Activated CD8-positive, alpha-beta memory T cell treated with anti-CD3 and anti-CD28 coated beads for 24 hours (primary cell): Measurements from ENCODE around the gene DENND4A.
"Not testable (repeated sequence)": the region's sequence is repeated elsewhere in the genome, so short reads cannot be mapped to it uniquely, and the experiment has no call there.

ENCODE experiments used
- DNase-seq: peaks from one replicate; pipeline ENCODE4 v3.0.0-alpha.2; 2020

The DENND4A gene

DNA sequence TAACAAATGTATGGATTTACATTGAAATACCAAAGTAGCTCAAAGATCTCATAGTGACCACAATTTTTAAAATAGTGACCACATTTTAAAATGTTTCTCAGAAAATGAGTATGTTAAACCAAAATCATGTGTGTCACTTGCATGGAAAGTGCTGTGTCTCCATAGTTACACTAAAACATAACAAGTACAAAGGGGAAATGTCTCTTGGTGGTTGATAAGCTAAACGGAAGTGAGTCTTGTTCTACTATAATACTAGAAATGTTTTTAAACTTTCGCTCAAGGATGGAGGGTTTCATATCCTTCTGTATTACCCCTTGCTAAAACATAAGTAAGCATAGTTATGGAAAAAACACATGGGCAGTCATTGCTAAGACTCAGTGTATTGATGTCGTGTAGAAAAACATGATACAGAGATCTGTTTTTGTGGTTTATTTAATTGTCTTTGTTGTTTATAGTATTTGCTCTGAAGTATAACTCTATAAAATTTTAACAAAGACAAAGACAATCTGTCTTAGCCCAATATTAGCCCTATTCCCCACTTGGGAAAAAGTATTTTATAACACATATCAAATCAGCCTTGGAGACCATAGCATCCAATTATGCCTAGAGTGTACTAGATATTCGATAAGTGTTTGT is 27.0 kb upstream of the DENND4A start:
- DNase-seq, result no peak

DNA sequence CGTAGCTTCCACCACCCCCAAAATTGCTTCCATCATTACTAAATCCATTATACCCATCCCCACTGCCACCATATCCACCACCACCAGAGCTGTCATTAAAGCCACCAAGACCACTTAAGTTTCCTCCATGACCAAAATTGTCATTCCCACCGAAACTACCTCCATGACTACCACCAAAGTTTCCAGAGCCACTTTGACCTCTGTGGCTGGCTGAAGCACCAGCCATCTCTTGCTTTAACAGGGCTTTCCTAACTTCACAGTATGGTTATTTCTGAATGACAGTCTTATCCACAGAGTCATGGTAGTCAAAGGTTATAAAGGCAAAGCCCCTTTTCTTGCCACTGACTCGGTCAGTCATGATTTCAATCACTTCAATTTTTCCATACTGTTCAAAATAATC is 24.3 kb upstream of the DENND4A start:
- no peak for DNase-seq

DNA sequence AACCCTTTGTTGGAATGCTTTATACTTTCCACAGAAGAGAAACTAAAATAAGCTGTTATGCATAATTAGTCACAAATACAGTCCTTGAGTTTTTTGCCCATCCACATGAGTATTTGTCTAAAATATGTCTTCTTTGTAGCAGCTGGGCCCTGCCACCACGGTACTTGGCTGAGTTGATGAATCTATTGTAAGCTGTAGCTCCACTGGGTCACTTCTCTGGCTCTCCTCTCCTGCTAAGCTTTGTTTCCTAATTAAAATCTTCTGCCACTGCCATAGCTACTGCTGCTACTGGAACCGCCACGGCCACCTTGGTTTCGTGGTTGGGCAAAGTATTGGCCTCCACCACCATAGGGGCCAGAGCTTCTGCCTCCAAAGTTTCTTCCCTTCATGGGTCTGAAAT is 23.9 kb upstream of the DENND4A start:
- DNase-seq, result peak; percentile 54

DNA sequence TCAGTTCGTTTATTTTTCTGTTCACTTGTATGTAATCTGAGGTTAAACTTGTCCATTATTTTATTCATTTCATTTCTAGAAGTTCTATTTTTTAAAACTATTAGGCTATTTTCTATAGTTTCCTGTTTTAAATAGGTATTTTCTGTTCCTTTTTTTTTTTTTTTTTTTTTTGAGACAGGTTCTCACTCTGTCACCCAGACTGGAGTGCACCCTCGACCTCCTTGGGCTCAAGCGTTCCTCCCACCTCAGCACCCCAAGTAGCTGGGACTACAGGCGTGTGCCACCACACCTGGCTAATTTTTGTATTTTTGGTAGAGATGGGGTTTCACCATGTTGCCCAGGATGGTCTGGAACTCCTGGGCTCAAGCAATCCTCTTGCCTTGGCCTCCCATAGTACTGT is 22.2 kb upstream of the DENND4A start:
- peak; percentile 13 for DNase-seq

DNA sequence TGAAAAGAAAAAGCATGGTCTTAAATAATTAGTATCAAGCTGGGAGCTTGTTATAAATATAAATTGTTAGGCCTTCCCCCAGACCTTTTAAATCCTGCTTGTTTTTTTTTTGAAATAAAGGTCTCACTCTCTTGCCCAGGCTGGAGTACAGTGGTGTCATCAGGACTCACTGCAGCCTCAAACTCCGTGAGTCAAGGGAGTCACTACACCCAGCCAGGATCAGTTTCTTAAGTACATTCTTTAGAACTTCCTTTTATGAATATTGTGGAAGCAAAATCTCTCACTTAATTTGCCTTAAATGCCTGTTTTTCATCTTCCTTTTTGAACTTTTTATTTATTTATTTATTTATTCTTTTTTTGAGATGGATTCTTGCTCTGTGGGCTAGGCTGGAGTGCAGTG is 20.8 kb upstream of the DENND4A start:
- DNase-seq, result no peak

DNA sequence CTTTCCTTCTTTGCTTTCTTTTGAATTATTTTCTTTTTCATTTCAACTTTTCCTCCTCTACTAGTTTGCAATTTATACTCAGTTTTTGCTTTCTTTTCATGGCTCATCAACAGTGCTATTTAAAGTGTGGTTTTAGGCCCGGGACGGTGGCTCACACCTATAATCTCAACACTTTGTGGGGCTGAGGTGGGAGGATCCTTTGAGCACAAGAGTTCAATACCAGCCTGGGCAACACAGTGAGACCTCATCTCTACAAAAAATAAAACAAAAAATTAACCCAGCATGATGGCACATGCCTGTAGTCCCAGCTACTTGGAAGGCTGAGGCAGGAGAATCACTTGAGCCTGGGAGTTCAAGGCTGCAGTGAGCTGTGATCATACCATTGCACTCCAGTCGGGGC is 20.4 kb upstream of the DENND4A start:
- DNase-seq, result peak; percentile 24

DNA sequence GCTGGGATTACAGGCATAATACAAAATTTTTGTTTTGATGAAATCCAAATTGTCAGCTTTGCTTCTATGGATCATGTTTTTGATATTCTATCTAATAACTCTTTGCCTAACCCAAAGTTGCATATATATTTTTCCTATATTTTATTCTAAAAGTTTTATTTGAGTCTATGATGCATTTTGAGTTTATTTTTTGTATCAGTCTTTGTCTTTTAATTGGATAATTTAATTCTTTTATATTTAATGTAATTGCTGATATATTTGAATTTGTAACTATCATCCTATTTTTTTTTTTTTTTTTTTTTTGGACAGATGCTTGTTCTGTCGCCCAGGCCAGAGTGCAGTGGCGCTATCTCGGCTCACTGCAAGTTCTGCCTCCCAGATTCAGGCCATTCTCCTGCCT is 19.7 kb upstream of the DENND4A start:
- DNase-seq, result no peak

DNA sequence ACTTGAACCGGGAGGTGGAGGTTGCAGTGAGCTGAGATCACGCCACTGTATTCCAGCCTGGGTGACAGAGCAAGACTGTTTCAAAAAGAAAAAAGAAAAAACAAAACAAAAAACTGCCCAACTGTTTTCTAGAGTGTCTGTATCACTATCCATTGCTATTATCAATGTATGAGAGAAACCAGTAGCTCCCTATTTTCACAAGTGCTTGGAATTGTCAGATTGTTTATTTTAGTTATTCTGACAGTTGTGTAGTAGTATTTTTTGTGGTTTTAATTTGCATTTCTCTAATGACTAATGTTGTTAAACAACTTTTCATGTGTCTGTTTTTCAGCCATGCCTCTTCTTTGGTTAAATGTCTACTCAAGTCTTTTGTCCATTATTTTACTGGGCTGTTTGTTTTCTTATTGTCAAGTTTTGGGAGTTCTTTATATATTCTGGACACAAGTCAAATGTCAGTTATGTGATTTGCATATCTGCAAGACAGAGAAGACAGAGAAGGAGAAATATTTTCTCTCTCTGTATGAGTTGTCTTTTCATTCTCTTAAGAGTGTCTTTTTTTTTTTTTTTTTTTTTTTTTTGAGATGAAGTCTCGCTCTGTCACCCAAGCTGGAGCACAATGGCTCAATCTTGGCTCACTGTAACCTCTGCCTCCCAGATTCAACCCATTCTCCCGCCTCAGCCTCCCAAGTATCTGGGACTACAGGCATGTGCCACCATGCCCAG is 19.1 kb upstream of the DENND4A start:
- not testable (repeated sequence) for DNase-seq

DNA sequence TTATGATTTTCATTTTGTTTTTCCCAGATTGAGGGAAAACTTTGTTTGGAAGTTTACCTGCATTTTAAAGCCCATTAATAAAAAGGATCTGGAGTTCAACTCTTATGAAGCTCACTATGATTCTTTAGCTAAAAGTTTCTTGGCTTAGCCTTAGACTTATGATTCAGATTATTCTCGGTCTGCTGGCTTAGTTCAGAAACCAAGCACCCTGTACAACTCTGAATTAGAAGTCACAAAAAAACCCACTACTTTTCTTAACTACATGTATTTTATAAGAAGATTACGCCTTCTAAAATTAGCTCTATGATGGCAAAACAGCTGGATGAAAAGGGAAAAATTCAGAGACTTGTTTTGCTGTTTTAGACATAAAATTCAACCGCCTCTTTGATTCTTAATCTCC is 14.3 kb upstream of the DENND4A start:
- DNase-seq, result no peak

DNA sequence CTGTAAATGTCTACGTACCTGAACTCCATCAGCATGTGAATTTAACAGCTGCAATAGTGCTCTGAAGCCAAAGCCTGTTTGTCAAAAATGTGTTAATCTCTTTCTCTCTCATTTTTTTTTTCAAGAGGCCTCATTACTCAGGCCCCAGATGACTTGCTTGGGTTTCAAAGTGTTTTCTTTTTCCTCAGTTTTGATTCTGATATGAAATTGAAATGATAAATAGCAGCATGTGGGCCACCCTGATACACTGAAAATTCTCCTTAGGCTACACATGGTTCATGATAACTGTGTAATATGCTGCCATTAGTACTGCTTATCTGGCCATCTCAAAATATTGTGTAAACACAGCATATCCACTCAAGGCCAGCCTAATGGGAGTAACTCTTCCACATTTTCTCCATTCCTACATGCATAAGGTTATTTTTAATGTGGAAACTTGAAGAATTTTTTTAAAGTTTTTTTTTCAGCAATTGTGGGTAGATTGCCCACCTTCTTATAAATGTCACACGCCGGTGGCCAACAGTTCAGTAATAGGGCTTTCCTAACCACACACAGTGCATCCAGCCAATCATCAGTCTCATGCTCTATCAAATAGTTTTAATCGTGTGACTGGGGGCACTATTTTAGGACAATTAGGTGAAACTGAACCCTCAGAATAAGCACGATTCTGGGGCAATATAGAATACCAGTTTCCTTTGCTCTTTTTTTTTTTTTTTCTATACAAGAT is 13.1 kb upstream of the DENND4A start:
- DNase-seq, result no peak

DNA sequence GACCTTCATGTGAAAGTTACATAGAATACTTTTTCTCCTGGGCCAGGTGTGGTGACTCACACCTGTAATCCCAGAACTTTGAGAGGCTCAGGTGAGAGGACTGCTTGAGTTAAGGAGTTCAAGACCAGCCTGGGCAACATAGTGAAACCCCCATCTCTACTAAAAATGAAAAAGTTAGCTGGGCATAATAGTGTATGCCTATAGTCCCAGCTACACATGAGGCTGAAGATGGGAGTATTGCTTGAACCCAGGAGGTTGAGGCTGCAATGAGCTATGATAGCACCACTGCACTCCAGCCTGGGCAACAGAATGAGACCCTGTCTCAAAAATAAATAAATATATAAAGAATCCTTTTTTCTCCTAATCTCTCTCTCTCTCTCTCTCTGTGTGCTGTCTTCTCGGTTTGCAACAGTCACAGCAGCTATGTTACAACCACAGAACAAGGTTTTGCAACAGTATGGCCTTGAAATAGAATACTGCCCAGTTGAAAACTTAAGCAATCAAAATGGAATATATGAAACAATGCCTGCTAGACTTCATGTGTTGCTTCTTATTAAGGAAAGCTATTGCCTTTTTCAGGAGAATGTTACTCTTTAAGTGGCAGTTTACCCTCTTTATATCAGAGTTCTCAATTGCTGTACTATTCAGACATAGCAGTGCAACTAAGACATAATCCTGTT is 12.3 kb upstream of the DENND4A start:
- DNase-seq, result no peak

DNA sequence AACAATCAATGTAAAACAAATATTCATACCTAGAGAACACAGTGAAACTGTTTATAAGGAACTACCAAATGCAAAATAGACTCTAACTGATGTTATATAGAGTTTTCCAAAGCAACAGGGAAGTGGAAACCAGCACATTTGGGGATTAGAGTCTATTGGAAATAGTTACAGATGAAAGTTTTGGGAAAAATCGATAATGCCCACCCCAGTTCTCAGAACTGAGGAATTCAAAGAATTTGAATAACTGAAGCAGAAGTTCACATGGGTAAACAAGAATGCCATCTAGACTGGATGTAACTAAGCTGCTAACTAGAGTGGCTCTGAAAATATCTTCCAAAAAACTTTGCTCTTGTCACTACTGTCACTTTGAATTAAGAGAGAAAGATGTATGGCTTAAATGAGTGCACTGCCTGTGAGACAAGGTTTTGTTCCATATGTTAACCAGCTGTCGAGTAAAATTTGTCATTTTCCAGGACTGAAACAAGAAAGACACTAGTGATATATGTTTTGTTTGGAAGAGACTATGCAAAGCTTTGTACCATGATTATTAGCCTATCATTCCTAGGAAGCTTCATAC is 9.2 kb upstream of the DENND4A start:
- no peak for DNase-seq

DNA sequence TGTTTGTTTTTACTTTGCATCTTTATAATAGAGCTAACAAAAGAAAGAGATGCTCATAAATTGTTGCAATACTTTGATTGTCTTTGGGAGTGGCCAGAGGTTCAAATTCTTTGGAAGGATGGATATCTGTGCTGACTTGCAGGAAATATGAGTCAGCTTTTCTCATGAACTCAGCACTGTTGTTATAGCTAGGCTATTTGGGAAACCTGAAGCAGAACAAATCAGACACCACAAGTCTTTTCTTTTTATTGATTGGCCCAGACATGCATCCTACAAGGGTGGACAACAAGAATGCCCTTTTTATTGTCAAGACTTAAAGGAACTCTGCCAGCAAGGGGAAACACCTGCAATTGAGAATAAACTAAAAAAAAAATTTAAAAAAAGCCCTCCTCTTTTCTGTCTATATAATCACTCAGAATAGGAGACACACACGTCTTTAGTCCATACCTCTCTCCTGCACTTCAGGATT is 4.6 kb upstream of the DENND4A start:
- no peak for DNase-seq

DNA sequence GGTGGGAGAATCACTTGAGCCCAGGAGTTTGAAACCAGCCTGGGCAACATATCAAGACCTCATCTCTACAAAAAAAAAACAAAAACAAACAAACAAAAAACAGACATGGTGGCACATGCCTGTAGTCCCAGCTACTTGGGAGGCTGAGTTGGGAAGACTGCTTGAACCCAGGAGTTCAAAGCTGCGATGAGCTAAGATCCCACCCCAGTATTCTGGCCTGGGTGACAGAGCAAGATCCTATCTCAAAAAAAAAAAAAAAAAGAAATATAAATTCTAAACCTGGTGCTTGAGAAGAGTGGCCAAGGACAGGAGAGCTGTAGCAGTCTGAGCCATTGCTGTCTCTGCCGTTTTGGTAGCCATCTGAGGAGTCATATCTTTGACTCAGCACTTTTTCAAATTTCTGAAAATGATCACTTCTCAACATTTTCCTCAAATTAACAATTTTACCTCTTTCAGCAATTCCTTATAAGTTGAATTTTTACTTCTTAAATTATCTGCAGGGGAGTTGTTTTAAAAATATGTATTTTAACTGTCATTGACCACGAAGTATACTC is 3.6 kb upstream of the DENND4A start:
- DNase-seq, result no peak

DNA sequence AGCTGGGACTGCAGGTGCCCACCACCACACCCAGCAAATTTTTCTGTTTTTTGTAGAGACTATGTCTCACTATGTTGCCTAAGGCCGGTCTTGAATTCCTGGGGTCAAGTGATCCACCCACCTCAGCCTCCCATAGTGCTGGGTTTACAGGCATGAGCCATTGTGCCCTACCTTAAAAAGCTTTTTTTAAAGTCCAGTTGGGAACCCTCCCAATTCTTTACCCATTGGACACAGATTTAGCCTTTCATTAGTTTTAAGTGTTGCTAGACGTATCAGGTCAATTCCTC is 1.7 kb upstream of the DENND4A start:
- DNase-seq, result no peak

DNA sequence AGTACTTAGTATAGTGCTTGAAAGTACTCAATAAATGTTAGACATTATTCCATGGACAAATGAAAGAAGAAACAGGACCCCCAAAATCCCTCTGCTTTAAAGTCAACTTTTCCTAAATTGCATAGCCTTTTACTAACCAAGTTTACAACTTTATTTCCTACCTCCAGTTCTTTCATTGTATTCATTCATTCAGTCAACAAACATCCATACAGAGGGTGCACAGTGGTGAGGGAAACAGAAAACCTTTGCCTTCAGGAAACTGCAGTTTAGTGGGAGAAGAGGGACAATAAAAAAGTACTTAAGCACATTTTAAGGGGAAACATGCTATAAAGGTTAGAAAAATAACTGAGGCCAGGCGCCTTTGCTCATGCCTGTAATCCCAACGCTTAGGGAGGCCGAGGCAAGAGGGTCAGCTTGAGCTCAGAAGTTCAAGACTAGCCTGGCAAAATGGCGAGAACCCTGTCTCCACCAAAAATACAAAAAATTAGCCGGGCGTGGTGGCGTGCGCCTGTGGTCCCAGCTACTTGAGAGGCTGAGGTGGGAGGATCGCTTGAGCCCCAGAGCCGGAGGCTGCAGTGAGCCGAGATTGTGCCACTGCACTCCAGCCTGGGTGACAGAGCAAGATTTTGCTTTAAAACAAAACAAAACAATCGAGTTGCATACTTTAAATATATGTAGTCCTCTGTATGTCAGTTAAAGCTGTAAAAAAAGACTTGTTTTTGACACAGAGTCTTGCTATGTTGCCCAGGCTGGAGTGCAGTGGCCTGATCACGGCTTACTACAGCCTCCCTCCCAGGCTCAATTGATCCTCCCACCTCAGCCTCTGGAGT is 1.1 kb upstream of the DENND4A start:
- no peak for DNase-seq

DNA sequence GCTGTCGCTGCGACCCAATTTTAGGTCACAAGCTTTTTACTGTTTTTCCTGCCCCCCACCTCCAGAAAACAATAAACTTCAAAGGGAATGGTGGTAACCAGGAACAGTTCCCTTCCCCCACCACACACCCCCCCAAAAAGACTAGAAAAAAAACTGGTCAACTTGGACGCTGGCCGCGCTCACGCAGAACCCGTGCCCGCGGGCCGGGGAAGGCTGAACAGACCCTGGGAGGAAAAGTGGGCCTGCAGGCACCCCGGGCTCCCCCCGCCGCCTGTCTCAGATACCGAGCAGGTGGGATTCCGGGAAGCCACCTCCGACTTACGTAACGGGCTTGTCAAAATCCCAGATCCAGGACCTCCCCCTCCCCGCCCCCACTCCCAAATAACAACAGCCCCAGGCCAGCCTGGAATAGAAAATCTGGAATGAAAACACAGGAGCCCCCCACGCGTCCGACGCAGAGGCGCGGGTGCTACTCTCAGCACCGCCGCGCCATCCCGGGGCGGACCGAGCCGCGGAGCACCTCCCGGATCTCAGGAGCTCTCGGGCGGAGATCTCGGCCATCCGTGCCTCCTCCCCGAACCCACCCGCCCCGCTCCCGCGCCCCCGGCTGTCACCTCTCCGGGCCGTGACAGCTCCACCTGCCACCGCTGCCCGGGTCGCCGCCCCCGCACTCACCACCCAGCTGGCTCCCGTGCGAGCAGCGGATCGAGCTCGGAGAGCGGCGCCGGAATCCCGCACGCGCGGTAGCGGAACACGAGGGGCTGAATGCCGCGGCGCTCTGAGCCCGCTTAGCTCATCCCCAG is 557 bp downstream of the DENND4A start:
- DNase-seq, result no peak

DNA sequence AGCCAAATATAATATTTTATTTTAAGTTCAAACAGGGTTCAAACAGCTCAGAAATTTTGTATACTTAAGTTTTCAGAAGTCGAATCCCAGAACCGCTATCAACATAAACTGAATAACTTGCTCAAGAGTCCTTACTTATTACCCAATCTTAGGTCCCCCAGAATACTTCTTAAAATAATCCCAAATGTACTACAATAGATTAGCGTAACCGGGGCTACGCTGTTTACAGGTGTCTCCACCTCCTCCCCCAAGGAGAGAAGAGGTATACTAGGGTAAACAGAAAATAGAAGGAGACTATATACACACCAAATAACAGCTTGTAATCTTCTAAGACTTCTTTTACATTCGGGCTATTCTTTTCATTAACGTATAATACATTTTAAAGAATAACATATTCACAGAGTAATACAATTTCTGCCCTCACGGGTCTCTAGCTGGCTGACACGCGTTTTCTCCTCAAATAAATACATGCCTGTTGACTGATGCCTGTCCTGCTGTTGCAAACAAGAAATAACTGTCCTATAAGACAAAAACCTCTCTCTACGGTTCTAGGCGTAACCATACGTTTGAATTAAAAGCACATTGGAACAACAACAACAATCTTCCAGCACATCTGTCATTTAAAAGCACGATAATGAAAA is 1.3 kb downstream of the DENND4A start:
- no peak for DNase-seq

DNA sequence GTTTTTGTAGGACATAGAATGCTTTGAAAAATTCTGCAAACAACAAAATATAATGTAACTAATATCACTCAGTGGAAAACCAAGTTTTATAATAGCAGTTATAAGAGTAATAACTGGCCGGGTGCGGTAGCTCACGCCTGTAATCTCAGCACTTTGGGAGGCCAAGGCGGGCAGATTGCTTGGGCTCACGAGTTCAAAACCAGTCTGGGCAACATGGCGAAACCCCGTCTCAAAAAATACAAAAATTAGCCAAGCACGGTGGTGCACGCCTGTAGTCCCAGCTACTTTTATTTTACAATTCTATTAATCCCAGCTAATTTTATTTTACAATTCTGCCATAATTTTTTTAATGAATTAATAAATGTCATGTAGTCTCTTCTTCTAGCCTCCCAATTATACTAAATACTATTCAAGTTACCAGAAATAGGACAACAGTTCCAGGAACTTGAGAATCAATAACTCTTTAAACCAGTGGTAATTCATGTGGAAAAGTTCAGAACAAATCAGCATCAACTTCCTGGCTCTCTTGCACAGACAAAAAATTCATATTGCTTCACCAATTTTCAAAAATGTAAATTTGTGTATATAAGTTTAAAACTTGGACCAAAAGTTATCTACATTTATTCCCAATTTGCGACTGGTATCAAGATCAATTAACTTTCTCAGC is 2.2 kb downstream of the DENND4A start:
- DNase-seq, result no peak

DNA sequence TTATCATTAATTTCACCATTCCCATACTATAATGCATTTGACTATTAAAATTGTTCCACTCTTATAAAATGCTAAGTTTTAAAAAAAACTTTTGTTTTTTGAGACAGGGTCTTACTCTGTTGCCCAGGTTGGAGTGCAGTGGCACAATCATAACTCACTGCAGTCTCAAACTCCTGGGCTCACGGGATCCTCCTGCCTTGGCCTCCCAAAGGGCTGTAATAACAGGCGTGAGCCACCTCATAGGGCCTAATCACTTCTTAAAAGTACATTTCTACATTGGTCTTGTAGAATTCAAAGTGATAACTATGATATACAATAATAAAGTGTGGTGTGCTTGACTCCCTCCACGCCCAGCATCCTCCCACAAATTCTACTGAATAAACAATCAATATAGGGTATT is 3.0 kb downstream of the DENND4A start:
- DNase-seq, result no peak
